Middle frontal gyrus (tissue), 1 donor: Measurements from ENCODE around the gene JAK1.

Experiments
- DNase-seq: peaks from one replicate; pipeline ENCODE4 v3.0.0-alpha.2; 2015; ENCODE audit warnings: low spot score; ENCODE audit errors: extremely low spot score

The JAK1 gene

GRCh38 chr1:64790832-64791487 lies 175.4 kb downstream of the JAK1 start:
- DNase-seq = no peak
